ENCODE data around the gene DGKI.

The DGKI gene

GRCh38 chr7:137772748-137773147, 74.0 kb downstream of the DGKI start:
- DNase-seq (ENCODE audit: low read depth in 2 of 2): peak; percentile 55 to 95
- peak overlapping the region in 1 of 2 donors; percentile 46 for H3K4me3 ChIP-seq (replicated peaks in 1 of 2; ENCODE audit: low read depth in 2 of 2, low read length in 2 of 2)
- TF ChIP-seq CTCF (IDR thresholded peaks at IDR 0.05; ENCODE audit: low read depth, low read length): no peak

- peak overlapping the region in 1 of 2 donors; percentile 15 for H3K4me3 ChIP-seq (replicated peaks in 1 of 2; ENCODE audit: low read depth in 2 of 2, low read length in 2 of 2)
- peak in 1 of 2 donors; percentile 86 for DNase-seq (ENCODE audit: low read depth in 2 of 2)
- TF ChIP-seq CTCF (IDR thresholded peaks at IDR 0.05; ENCODE audit: low read depth, low read length): no peak
Measured at GRCh38 chr7:137772316-137772715, 74.5 kb downstream of the DGKI start.

GRCh38 chr7:137771679-137772078, 75.1 kb downstream of the DGKI start:
- TF ChIP-seq CTCF (IDR thresholded peaks at IDR 0.05; ENCODE audit: low read depth, low read length): no peak
- H3K4me3 ChIP-seq (replicated peaks in 1 of 2; ENCODE audit: low read depth in 2 of 2, low read length in 2 of 2): no peak overlapping the region
- peak; percentile 70 to 94 for DNase-seq (ENCODE audit: low read depth in 2 of 2)

- TF ChIP-seq CTCF (IDR thresholded peaks at IDR 0.05; ENCODE audit: low read depth, low read length): no peak
- no peak for DNase-seq (ENCODE audit: low read depth in 2 of 2)
- no peak overlapping the region for H3K4me3 ChIP-seq (replicated peaks in 1 of 2; ENCODE audit: low read depth in 2 of 2, low read length in 2 of 2)
Measured at GRCh38 chr7:137771273-137771672, 75.5 kb downstream of the DGKI start.

- no peak for TF ChIP-seq CTCF (IDR thresholded peaks at IDR 0.05; ENCODE audit: low read depth, low read length)
- H3K4me3 ChIP-seq (replicated peaks in 1 of 2; ENCODE audit: low read depth in 2 of 2, low read length in 2 of 2): no peak overlapping the region
- DNase-seq (ENCODE audit: low read depth in 2 of 2): peak in 1 of 2 donors; percentile 25
Measured at GRCh38 chr7:137768366-137768765, 78.4 kb downstream of the DGKI start.

GRCh38 chr7:137762334-137762733, 84.4 kb downstream of the DGKI start:
- no peak for DNase-seq (ENCODE audit: low read depth in 2 of 2)
- no peak overlapping the region for H3K4me3 ChIP-seq (replicated peaks in 1 of 2; ENCODE audit: low read depth in 2 of 2, low read length in 2 of 2)
- TF ChIP-seq CTCF (IDR thresholded peaks at IDR 0.05; ENCODE audit: low read depth, low read length): no peak

- DNase-seq (ENCODE audit: low read depth in 2 of 2): peak; percentile 17 to 49
- TF ChIP-seq CTCF (IDR thresholded peaks at IDR 0.05; ENCODE audit: low read depth, low read length): no peak
- no peak overlapping the region for H3K4me3 ChIP-seq (replicated peaks in 1 of 2; ENCODE audit: low read depth in 2 of 2, low read length in 2 of 2)
Measured at GRCh38 chr7:137760111-137760510, 86.7 kb downstream of the DGKI start.

Measured in cardiac fibroblast (primary cell).